ENCODE measurements around the gene DENND1A. TPM values are rescaled to one million over a fixed set of nuclear protein-coding genes. Genes with fewer than 3 reads are reported as not detected.

The DENND1A gene
- total RNA-seq, 1 donor from 2014 or later = 12.7 TPM

DNA sequence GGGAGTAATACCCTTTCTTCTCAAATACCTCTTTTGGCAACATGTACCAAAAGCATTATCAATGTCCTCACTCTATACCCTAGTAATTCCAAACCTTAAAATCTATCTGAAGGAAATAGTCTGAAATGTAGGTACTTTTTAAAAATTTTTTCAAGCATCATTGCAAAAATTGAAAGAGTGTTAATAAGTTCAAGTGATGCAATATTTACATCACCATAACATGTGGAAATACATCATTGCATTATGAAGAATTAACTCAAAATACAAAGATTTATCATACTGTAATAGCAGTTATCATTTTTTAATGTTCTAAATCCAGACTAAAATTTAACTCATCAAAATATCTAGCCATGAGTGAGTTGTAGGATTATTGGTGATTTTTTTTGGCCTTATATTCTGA is 123.1 kb downstream of the DENND1A start:
- Histone ChIP-seq H3K79me2 (ENCODE audit: insufficient read depth, low read length) (no peaks in the 10 kb centered on the region), H3K4me1 (ENCODE audit: insufficient read depth, low read length) (no peaks in the 10 kb centered on the region), H2AFZ (ENCODE audit: low read depth, low read length) (no peak overlapping the region), H4K20me1 (ENCODE audit: insufficient read depth, low read length) (no peaks in the 10 kb centered on the region), H3K27ac (ENCODE audit: low read depth, low read length) (no peak overlapping the region), H3K9me3 (ENCODE audit: insufficient read depth, low read depth, low read length) (no peaks in the 10 kb centered on the region), H3K9ac (ENCODE audit: low read length) (no peak overlapping the region), H3K4me3 (ENCODE audit: insufficient read depth, low read depth, low read length) (no peak overlapping the region), H3K27me3 (ENCODE audit: insufficient read depth, low read length) (no peaks in the 10 kb centered on the region), H3K36me3 (ENCODE audit: insufficient read depth, low read length) (no peaks in the 10 kb centered on the region), H3K4me2 (ENCODE audit: low read length) (no peak overlapping the region)
- Mint-ChIP-seq H3K27ac (ENCODE audit: unreplicated experiment) (no peak overlapping the region), H3K9me3 (ENCODE audit: unreplicated experiment) (no peaks in the 10 kb centered on the region), H3K27me3 (ENCODE audit: low read depth, unreplicated experiment) (no peaks in the 10 kb centered on the region), H3K4me3 (ENCODE audit: unreplicated experiment) (no peak overlapping the region), H3K36me3 (ENCODE audit: low read depth, unreplicated experiment) (no peaks in the 10 kb centered on the region), H3K4me1 (ENCODE audit: low read depth, unreplicated experiment) (no peaks in the 10 kb centered on the region)
- no peak for DNase-seq (ENCODE audit: low read depth)
- FAIRE-seq = no peak
- TF ChIP-seq EZH2 (IDR thresholded peaks at IDR 0.05; ENCODE audit: insufficient read depth, low read length) = no peak
- TF ChIP-seq, protein P1, sequence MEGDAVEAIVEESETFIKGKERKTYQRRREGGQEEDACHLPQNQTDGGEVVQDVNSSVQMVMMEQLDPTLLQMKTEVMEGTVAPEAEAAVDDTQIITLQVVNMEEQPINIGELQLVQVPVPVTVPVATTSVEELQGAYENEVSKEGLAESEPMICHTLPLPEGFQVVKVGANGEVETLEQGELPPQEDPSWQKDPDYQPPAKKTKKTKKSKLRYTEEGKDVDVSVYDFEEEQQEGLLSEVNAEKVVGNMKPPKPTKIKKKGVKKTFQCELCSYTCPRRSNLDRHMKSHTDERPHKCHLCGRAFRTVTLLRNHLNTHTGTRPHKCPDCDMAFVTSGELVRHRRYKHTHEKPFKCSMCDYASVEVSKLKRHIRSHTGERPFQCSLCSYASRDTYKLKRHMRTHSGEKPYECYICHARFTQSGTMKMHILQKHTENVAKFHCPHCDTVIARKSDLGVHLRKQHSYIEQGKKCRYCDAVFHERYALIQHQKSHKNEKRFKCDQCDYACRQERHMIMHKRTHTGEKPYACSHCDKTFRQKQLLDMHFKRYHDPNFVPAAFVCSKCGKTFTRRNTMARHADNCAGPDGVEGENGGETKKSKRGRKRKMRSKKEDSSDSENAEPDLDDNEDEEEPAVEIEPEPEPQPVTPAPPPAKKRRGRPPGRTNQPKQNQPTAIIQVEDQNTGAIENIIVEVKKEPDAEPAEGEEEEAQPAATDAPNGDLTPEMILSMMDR (IDR thresholded peaks at IDR 0.05; ENCODE audit: insufficient read depth, low read depth, low read length) = no peak

DNA sequence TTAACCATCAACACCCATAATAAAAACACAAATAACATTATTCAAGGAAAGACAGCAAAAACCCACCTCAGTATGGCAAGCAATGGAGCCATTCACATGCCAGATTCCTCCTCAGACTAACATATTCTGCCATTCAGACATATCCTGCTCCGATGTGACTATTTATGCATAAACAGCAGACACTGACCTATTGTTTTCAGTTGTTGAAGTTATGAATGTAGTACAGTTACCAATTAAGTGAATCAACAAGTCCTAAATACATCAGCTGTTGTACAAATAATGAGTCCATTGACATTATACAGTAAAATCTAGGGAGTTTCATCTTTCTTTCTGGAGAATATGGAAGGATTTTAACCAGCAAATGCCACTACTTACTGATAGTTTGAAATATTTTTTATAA is 131.7 kb downstream of the DENND1A start:
- Mint-ChIP-seq H3K36me3 (ENCODE audit: low read depth, unreplicated experiment) (no peaks in the 10 kb centered on the region), H3K27me3 (ENCODE audit: low read depth, unreplicated experiment) (no peaks in the 10 kb centered on the region), H3K27ac (ENCODE audit: unreplicated experiment) (no peak overlapping the region), H3K9me3 (ENCODE audit: unreplicated experiment) (no peaks in the 10 kb centered on the region), H3K4me3 (ENCODE audit: unreplicated experiment) (no peak overlapping the region), H3K4me1 (ENCODE audit: low read depth, unreplicated experiment) (peaks cover 2% of the 10 kb centered on the region)
- H3K4me1 ChIP-seq (ENCODE audit: insufficient read depth, low read length) = no peaks in the 10 kb centered on the region
- H4K20me1 ChIP-seq (ENCODE audit: insufficient read depth, low read length) = no peaks in the 10 kb centered on the region
- DNase-seq (ENCODE audit: low read depth) = no peak
- H3K27ac ChIP-seq (ENCODE audit: low read depth, low read length) = no peak overlapping the region
- no peaks in the 10 kb centered on the region for H3K27me3 ChIP-seq (ENCODE audit: insufficient read depth, low read length)
- FAIRE-seq = no peak
- H3K4me2 ChIP-seq (ENCODE audit: low read length) = no peak overlapping the region
- H3K36me3 ChIP-seq (ENCODE audit: insufficient read depth, low read length) = no peaks in the 10 kb centered on the region
- no peak overlapping the region for H2AFZ ChIP-seq (ENCODE audit: low read depth, low read length)
- H3K79me2 ChIP-seq (ENCODE audit: insufficient read depth, low read length) = no peaks in the 10 kb centered on the region
- no peak overlapping the region for H3K4me3 ChIP-seq (ENCODE audit: insufficient read depth, low read depth, low read length)
- TF ChIP-seq, protein P1 (IDR thresholded peaks at IDR 0.05; ENCODE audit: insufficient read depth, low read depth, low read length) = no peak
- TF ChIP-seq EZH2 (IDR thresholded peaks at IDR 0.05; ENCODE audit: insufficient read depth, low read length) = no peak
- no peak overlapping the region for H3K9ac ChIP-seq (ENCODE audit: low read length)
- H3K9me3 ChIP-seq (ENCODE audit: insufficient read depth, low read depth, low read length) = no peaks in the 10 kb centered on the region

DNA sequence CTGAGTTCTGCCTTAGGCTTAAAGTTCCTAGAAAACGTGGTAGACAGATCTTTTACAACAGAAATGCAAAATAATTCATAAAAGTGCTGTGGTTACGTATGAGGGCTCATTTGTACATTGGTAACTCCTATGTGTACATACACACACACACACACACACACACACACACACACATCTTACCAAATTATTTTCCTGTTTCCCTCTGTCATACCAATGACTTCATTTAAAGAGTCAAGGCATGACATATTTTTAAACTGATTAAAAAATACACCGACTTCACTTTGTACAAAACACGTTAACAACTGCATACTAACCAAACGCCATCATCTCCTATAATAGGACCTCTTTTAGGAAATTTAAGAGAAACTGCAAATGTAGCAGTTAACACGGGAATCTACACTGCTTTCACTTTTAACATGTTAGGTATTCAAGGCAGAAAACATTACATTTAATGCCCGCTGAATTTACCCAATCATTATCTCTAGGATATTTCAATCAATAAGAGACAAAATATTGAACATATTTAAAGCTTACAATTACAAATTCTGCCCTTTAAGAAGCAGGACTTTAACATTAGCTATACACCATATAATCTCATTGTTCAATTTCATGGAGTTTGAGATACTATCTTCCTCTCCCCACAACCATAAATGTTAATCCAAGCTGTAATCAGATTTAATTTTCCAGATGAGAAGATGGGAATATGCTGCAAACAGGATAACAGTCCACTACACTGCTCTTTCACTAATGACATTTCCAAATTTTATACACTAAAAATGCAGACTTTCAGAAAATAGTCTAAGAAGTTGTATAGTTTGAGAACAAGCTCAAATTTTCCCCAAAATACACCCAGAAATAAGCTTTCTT is 133.1 kb downstream of the DENND1A start:
- H3K9me3 ChIP-seq (ENCODE audit: insufficient read depth, low read depth, low read length) = no peaks in the 10 kb centered on the region
- no peak overlapping the region for H3K27ac ChIP-seq (ENCODE audit: low read depth, low read length)
- H3K4me3 ChIP-seq (ENCODE audit: insufficient read depth, low read depth, low read length) = no peak overlapping the region
- Mint-ChIP-seq H3K9me3 (ENCODE audit: unreplicated experiment) (no peaks in the 10 kb centered on the region), H3K36me3 (ENCODE audit: low read depth, unreplicated experiment) (no peaks in the 10 kb centered on the region), H3K27me3 (ENCODE audit: low read depth, unreplicated experiment) (no peaks in the 10 kb centered on the region), H3K4me1 (ENCODE audit: low read depth, unreplicated experiment) (peaks cover 2% of the 10 kb centered on the region), H3K4me3 (ENCODE audit: unreplicated experiment) (no peak overlapping the region), H3K27ac (ENCODE audit: unreplicated experiment) (no peak overlapping the region)
- no peak overlapping the region for H3K9ac ChIP-seq (ENCODE audit: low read length)
- no peaks in the 10 kb centered on the region for H3K79me2 ChIP-seq (ENCODE audit: insufficient read depth, low read length)
- DNase-seq (ENCODE audit: low read depth) = no peak
- no peak for FAIRE-seq
- no peaks in the 10 kb centered on the region for H4K20me1 ChIP-seq (ENCODE audit: insufficient read depth, low read length)
- H3K27me3 ChIP-seq (ENCODE audit: insufficient read depth, low read length) = no peaks in the 10 kb centered on the region
- H3K36me3 ChIP-seq (ENCODE audit: insufficient read depth, low read length) = no peaks in the 10 kb centered on the region
- H3K4me1 ChIP-seq (ENCODE audit: insufficient read depth, low read length) = no peaks in the 10 kb centered on the region
- H3K4me2 ChIP-seq (ENCODE audit: low read length) = no peak overlapping the region
- TF ChIP-seq, protein P1 (IDR thresholded peaks at IDR 0.05; ENCODE audit: insufficient read depth, low read depth, low read length) = no peak
- TF ChIP-seq EZH2 (IDR thresholded peaks at IDR 0.05; ENCODE audit: insufficient read depth, low read length) = no peak
- H2AFZ ChIP-seq (ENCODE audit: low read depth, low read length) = no peak overlapping the region

Data from astrocyte (in vitro differentiated cells and primary cell).